Liver (tissue), 9 donors: Measurements from ENCODE around the gene TMEM126B. TPM values are rescaled to one million over a fixed set of nuclear protein-coding genes. Genes with fewer than 3 reads are reported as not detected.

Experiments
- DNase-seq: peaks from one replicate; pipeline ENCODE4 v3.0.0-alpha.2; 2017; ENCODE audit warnings: low spot score
- H3K27ac ChIP-seq, 2 donors: one replicate each; pipeline ENCODE4 v1.7.0; 2013; ENCODE audit warnings: inconsistent platforms in 2 of 2, low read length in 2 of 2, control low read depth in 1 of 2, low read depth in 1 of 2, mild to moderate bottlenecking in 1 of 2
- H3K27me3 ChIP-seq, 4 donors: one replicate each; pipeline versions ENCODE4 v1.6.1 to v1.7.0; 2013; ENCODE audit warnings: low read length in 3 of 4, inconsistent platforms in 1 of 4, mild to moderate bottlenecking in 1 of 4, moderate library complexity in 1 of 4; ENCODE audit not compliant: control insufficient read depth in 4 of 4, insufficient read depth in 4 of 4
- H3K36me3 ChIP-seq, 4 donors: one replicate each; pipeline versions ENCODE4 v1.6.1 to v1.7.0; 2013; ENCODE audit warnings: low read length in 3 of 4, mild to moderate bottlenecking in 3 of 4, low read depth in 1 of 4, moderate library complexity in 1 of 4; ENCODE audit not compliant: control insufficient read depth in 4 of 4, insufficient read depth in 3 of 4
- H3K4me1 ChIP-seq, 4 donors: one replicate each; pipeline versions ENCODE4 v1.6.1 to v1.7.0; 2013; ENCODE audit warnings: low read length in 3 of 4, mild to moderate bottlenecking in 3 of 4, moderate library complexity in 1 of 4; ENCODE audit not compliant: control insufficient read depth in 4 of 4, insufficient read depth in 4 of 4
- H3K4me3 ChIP-seq, 3 donors: one replicate each; pipeline versions ENCODE4 v1.6.1 to v1.7.0; 2013; ENCODE audit warnings: low read length in 3 of 3, control low read depth in 1 of 3, low read depth in 1 of 3, mild to moderate bottlenecking in 1 of 3
- H3K9ac ChIP-seq, 2 donors: one replicate each; pipeline ENCODE4 v1.7.0; 2013; ENCODE audit warnings: low read length in 2 of 2, mild to moderate bottlenecking in 2 of 2, moderate library complexity in 2 of 2, control low read depth in 1 of 2, low read depth in 1 of 2
- H3K9me3 ChIP-seq, 4 donors: one replicate each; pipeline versions ENCODE4 v1.6.1 to v1.7.0; 2013; ENCODE audit warnings: low read length in 3 of 4; ENCODE audit not compliant: control insufficient read depth in 4 of 4
- ATF3 ChIP-seq: IDR thresholded peaks from 2 replicates; pipeline ENCODE4 v1.6.1; 2016; ENCODE audit warnings: antibody characterized with exemption
- EGR1 ChIP-seq, 2 donors: IDR thresholded peaks; 2 replicates each; pipeline ENCODE4 v1.6.1; 2016 to 2018; ENCODE audit warnings: antibody characterized with exemption in 2 of 2, low read depth in 2 of 2
- FOXA1 ChIP-seq: IDR thresholded peaks from 2 replicates; pipeline ENCODE4 v1.6.1; 2016; ENCODE audit warnings: antibody characterized with exemption
- FOXA2 ChIP-seq: IDR thresholded peaks from 2 replicates; pipeline ENCODE4 v1.6.1; 2016; ENCODE audit warnings: antibody characterized with exemption
- GABPA ChIP-seq, 2 donors: IDR thresholded peaks in 1 of 2; conservative IDR thresholded peaks in 1 of 2; 2 replicates each; pipeline ENCODE4 v1.6.1; 2016; ENCODE audit warnings: antibody characterized with exemption in 2 of 2, mild to moderate bottlenecking in 1 of 2, moderate library complexity in 1 of 2
- JUND ChIP-seq, 2 donors: IDR thresholded peaks; 2 replicates each; pipeline ENCODE4 v1.6.1; 2016; ENCODE audit warnings: antibody characterized with exemption in 2 of 2
- MAX ChIP-seq: IDR thresholded peaks from 2 replicates; pipeline ENCODE4 v1.6.1; 2016; ENCODE audit warnings: antibody characterized with exemption
- NR2F2 ChIP-seq: IDR thresholded peaks from 2 replicates; pipeline ENCODE4 v1.6.1; 2016; ENCODE audit warnings: antibody characterized with exemption
- RAD21 ChIP-seq, 2 donors: IDR thresholded peaks; 2 replicates each; pipeline ENCODE4 v1.6.1; 2016; ENCODE audit warnings: antibody characterized with exemption in 2 of 2, mild to moderate bottlenecking in 2 of 2
- SP1 ChIP-seq: IDR thresholded peaks from 2 replicates; pipeline ENCODE4 v1.6.1; 2018; ENCODE audit warnings: antibody characterized with exemption, mild to moderate bottlenecking
- TAF1 ChIP-seq: conservative IDR thresholded peaks from 2 replicates; pipeline ENCODE4 v1.6.1; 2016; ENCODE audit warnings: antibody characterized with exemption, mild to moderate bottlenecking
- YY1 ChIP-seq: IDR thresholded peaks from 2 replicates; pipeline ENCODE4 v1.6.1; 2016; ENCODE audit warnings: antibody characterized with exemption, mild to moderate bottlenecking
- ZBTB33 ChIP-seq: IDR thresholded peaks from 2 replicates; pipeline ENCODE4 v1.6.1; 2016; ENCODE audit warnings: antibody characterized with exemption
- WGBS: extraction: QIAGEN DNeasy Blood & Tissue Kit; methylation state at CpG from one replicate; pipeline ENCODE4 v1.1.7; 2013; 5-methylcytosine and 5-hydroxymethylcytosine counted together
- polyA plus RNA-seq, 2 donors: library from polyadenylated mRNA; stranded (reverse) in 1 of 2; unstranded in 1 of 2; fragments of 200-250 nt in 1 of 2; fragments of >200 nt in 1 of 2; fragmentation: Nextera tagmentation in 1 of 2; extraction: Ambion mirVana in 1 of 2; gene quantifications; one replicate each; pipeline versions ENCODE4 v1.2.1 to v1.2.3, GENCODE V29; 2013 to 2015
- total RNA-seq, 2 donors: library from RNA; depleted of rRNA; stranded (reverse); fragments of >200 nt; gene quantifications; one replicate each; pipeline ENCODE4 v1.2.3, GENCODE V29; 2014
- TF ChIP-seq, protein P1 (sequence below): IDR thresholded peaks from 2 replicates; pipeline ENCODE4 v1.6.1; 2016; ENCODE audit warnings: antibody characterized with exemption, mild to moderate bottlenecking
- donor health status: healthy.
- donor health status: healthy.
- donor health status: healthy.
- donor health status: healthy.
- donor health status: healthy.

TMEM126B gene
- total and polyA plus RNA-seq, 4 donors = 20.0 to 32.3 (median 26.9) TPM

- no peaks in the 10 kb centered on the region for H3K9me3 ChIP-seq
- no peak for DNase-seq
- WGBS = 69% methylated on average over 3 of the region's 3 CpGs
- H3K36me3 ChIP-seq = peaks cover 0 to 25% (median 23%) of the 10 kb centered on the region in 4 donors
- H3K9ac ChIP-seq = no peak overlapping the region
- TF ChIP-seq YY1 (no peak), ZBTB33 (no peak), EGR1 (IDR thresholded peaks at IDR 0.05; ENCODE audit: low read depth in 2 of 2) (no peak), RAD21 (IDR thresholded peaks at IDR 0.05) (no peak)
- H3K4me1 ChIP-seq = peaks cover under 1 to 6% (median 3%) of the 10 kb centered on the region in 4 donors
- H3K27me3 ChIP-seq = no peaks in the 10 kb centered on the region
- H3K27ac ChIP-seq = no peak overlapping the region
- no peak overlapping the region for H3K4me3 ChIP-seq
Measured at GRCh38 chr11:85634747-85635146, 6.4 kb downstream of the TMEM126B start.

- no peaks in the 10 kb centered on the region for H3K36me3 ChIP-seq
- WGBS = 59% methylated on average over 2 of the region's 2 CpGs
- no peak for TF ChIP-seq FOXA1
- TF ChIP-seq NR2F2 = no peak
- no peak for TF ChIP-seq TAF1
- no peak for TF ChIP-seq ATF3
- TF ChIP-seq MAX = no peak
- TF ChIP-seq EGR1 (IDR thresholded peaks at IDR 0.05; ENCODE audit: low read depth in 2 of 2) = no peak
Measured at GRCh38 chr11:85643191-85643614, 14.8 kb downstream of the TMEM126B start.

DNA sequence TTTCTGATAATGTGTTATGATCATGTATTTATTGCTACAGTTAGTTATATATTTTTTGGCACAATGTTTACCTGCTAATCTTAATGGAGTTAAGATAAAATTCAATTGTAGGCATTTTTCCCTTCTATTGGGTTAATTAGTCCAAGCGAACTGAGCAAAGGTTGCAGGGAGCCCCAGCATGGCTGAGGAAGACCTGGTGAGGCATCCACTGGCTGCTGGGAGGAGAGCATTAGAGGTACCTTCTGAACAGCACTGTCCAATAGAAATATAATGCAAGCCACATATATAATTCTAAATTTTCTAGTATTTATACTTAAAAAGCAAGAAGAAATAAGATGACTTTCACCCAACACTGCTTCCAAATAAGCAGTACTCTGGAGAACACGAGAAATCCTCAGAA is 18.7 kb downstream of the TMEM126B start:
- Histone ChIP-seq H3K27ac (peak overlapping the region; percentile 64 to 83), H3K9me3 (no peaks in the 10 kb centered on the region), H3K36me3 (peaks cover 0 to 6% (median 0%) of the 10 kb centered on the region in 4 donors), H3K9ac (peak overlapping the region in 1 of 2 donors; percentile 85), H3K27me3 (peaks cover 0 to 4% (median 0%) of the 10 kb centered on the region in 4 donors), H3K4me1 (peaks cover 7 to 18% (median 10%) of the 10 kb centered on the region in 4 donors), H3K4me3 (peak overlapping the region; percentile 62 to 90 (median 90))
- WGBS = 38% methylated on average over 2 of the region's 2 CpGs
- DNase-seq = no peak
- no peak for TF ChIP-seq NR2F2
- TF ChIP-seq ZBTB33 = no peak
- TF ChIP-seq FOXA2 = no peak
- TF ChIP-seq TAF1 = no peak
- TF ChIP-seq MAX = no peak
- no peak for TF ChIP-seq JUND (IDR thresholded peaks at IDR 0.05)
- no peak for TF ChIP-seq FOXA1
- TF ChIP-seq ATF3 = no peak
- TF ChIP-seq, protein P1, sequence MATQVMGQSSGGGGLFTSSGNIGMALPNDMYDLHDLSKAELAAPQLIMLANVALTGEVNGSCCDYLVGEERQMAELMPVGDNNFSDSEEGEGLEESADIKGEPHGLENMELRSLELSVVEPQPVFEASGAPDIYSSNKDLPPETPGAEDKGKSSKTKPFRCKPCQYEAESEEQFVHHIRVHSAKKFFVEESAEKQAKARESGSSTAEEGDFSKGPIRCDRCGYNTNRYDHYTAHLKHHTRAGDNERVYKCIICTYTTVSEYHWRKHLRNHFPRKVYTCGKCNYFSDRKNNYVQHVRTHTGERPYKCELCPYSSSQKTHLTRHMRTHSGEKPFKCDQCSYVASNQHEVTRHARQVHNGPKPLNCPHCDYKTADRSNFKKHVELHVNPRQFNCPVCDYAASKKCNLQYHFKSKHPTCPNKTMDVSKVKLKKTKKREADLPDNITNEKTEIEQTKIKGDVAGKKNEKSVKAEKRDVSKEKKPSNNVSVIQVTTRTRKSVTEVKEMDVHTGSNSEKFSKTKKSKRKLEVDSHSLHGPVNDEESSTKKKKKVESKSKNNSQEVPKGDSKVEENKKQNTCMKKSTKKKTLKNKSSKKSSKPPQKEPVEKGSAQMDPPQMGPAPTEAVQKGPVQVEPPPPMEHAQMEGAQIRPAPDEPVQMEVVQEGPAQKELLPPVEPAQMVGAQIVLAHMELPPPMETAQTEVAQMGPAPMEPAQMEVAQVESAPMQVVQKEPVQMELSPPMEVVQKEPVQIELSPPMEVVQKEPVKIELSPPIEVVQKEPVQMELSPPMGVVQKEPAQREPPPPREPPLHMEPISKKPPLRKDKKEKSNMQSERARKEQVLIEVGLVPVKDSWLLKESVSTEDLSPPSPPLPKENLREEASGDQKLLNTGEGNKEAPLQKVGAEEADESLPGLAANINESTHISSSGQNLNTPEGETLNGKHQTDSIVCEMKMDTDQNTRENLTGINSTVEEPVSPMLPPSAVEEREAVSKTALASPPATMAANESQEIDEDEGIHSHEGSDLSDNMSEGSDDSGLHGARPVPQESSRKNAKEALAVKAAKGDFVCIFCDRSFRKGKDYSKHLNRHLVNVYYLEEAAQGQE = no peak
- TF ChIP-seq EGR1 (IDR thresholded peaks at IDR 0.05; ENCODE audit: low read depth in 2 of 2) = no peak
- no peak for TF ChIP-seq GABPA (IDR thresholded peaks at IDR 0.05 in 1 of 2, conservative IDR thresholded peaks at IDR 0.05 in 1 of 2)
- no peak for TF ChIP-seq SP1

More at GRCh38 chr11:85643191-85643614, 14.8 kb downstream of the TMEM126B start:
- Histone ChIP-seq H3K4me1 (peaks cover 2 to 6% (median 5%) of the 10 kb centered on the region in 4 donors), H3K27ac (no peak overlapping the region), H3K4me3 (no peak overlapping the region), H3K27me3 (peaks cover 0 to 4% (median 0%) of the 10 kb centered on the region in 4 donors), H3K9me3 (no peaks in the 10 kb centered on the region), H3K9ac (no peak overlapping the region)
- DNase-seq = no peak
